HEK293 (cell line): Measurements from ENCODE around the gene FOXP1.
A peak's percentile ranks its signal among the peaks of the same experiment; 100 is the strongest.

Source experiments
- CTCF ChIA-PET: fragments of 350-600 bp; formaldehyde crosslinking; extraction: SDS; loops from one replicate; lab custom pipeline; 2021; ENCODE audit warnings: antibody characterized with exemption; lab: Yijun Ruan, JAX
- POLR2A ChIA-PET: fragments of 300-600 bp; formaldehyde crosslinking; extraction: SDS; loops from one replicate; lab custom pipeline; 2020; ENCODE audit warnings: antibody characterized with exemption, inconsistent platforms; lab: Yijun Ruan, JAX
- H3K27ac ChIP-seq: fragments of 200-500 bp; sonication (Bioruptor generic); 2 replicates; pipeline ENCODE4 v1.5.1; 2014; ENCODE audit warnings: low read depth, low read length, control low read depth, inconsistent platforms; ENCODE audit errors: extremely low read depth
- H3K36me3 ChIP-seq, 2 experiments: fragments of 200-500 bp in 1 of 2; sonication (Bioruptor generic) in 1 of 2; 1 replicate in 1 of 2; 2 replicates in 1 of 2; pipeline ENCODE4 v1.5.1; 2014 to 2017; ENCODE audit warnings: inconsistent platforms in 2 of 2, low read length in 2 of 2; ENCODE audit not compliant: control insufficient read depth in 2 of 2, insufficient read depth in 1 of 2
- H3K4me1 ChIP-seq: fragments of 200-500 bp; sonication (Bioruptor generic); 2 replicates; pipeline ENCODE4 v1.5.1; 2014; ENCODE audit warnings: mild to moderate bottlenecking, low read length, inconsistent platforms; ENCODE audit not compliant: control insufficient read depth, insufficient read depth
- H3K4me3 ChIP-seq: 2 replicates; pipeline ENCODE4 v1.5.1; 2011; ENCODE audit warnings: low read depth, mild to moderate bottlenecking, control low read depth, low read length, moderate library complexity
- H3K9me3 ChIP-seq: fragments of 200-500 bp; sonication (Bioruptor generic); 2 replicates; pipeline ENCODE4 v1.5.1; 2014; ENCODE audit warnings: low read depth, low read length, inconsistent platforms; ENCODE audit not compliant: control insufficient read depth, insufficient read depth
- CTCF ChIP-seq: fragments of 450-650 bp; formaldehyde crosslinking; IDR thresholded peaks from 2 replicates; pipeline ENCODE4 v1.5.1; 2016; ENCODE audit warnings: missing biosample characterization, missing genetic modification characterization
- FEZF1 ChIP-seq: fragments of 450-650 bp; formaldehyde crosslinking; IDR thresholded peaks from 2 replicates; pipeline ENCODE4 v1.5.1; 2016; ENCODE audit warnings: missing biosample characterization, missing genetic modification characterization
- PRDM2 ChIP-seq: fragments of 450-650 bp; formaldehyde crosslinking; IDR thresholded peaks from 2 replicates; pipeline ENCODE4 v1.5.1; 2016; ENCODE audit warnings: missing biosample characterization, missing genetic modification characterization, borderline replicate concordance
- YY1 ChIP-seq: fragments of 450-650 bp; formaldehyde crosslinking; IDR thresholded peaks from 2 replicates; pipeline ENCODE4 v1.5.1; 2018; ENCODE audit warnings: missing biosample characterization, missing genetic modification characterization
- YY2 ChIP-seq: fragments of 450-650 bp; formaldehyde crosslinking; IDR thresholded peaks from 2 replicates; pipeline ENCODE4 v1.5.1; 2016; ENCODE audit warnings: missing biosample characterization, missing genetic modification characterization
- ZBTB11 ChIP-seq: fragments of 450-650 bp; formaldehyde crosslinking; conservative IDR thresholded peaks from 2 replicates; pipeline ENCODE4 v1.5.1; 2016; ENCODE audit warnings: low read depth, missing biosample characterization, missing genetic modification characterization
- ZFP37 ChIP-seq: fragments of 450-650 bp; formaldehyde crosslinking; IDR thresholded peaks from 2 replicates; pipeline ENCODE4 v1.5.1; 2016; ENCODE audit warnings: missing biosample characterization, missing genetic modification characterization
- ZNF10 ChIP-seq: fragments of 450-650 bp; formaldehyde crosslinking; IDR thresholded peaks from 2 replicates; pipeline ENCODE4 v1.5.1; 2017; ENCODE audit warnings: missing biosample characterization, missing genetic modification characterization
- ZNF18 ChIP-seq: fragments of 450-650 bp; formaldehyde crosslinking; IDR thresholded peaks from 2 replicates; pipeline ENCODE4 v1.5.1; 2016; ENCODE audit warnings: missing biosample characterization, missing genetic modification characterization
- ZNF248 ChIP-seq: fragments of 450-650 bp; formaldehyde crosslinking; IDR thresholded peaks from 2 replicates; pipeline ENCODE4 v1.5.1; 2017; ENCODE audit warnings: missing biosample characterization, missing genetic modification characterization
- ZNF341 ChIP-seq: fragments of 450-650 bp; formaldehyde crosslinking; IDR thresholded peaks from 2 replicates; pipeline ENCODE4; 2016; ENCODE audit warnings: low read depth, missing biosample characterization, missing genetic modification characterization
- ZNF366 ChIP-seq: fragments of 450-650 bp; formaldehyde crosslinking; conservative IDR thresholded peaks from 2 replicates; pipeline ENCODE4 v1.5.1; 2016; ENCODE audit warnings: missing biosample characterization, missing genetic modification characterization
- ZNF433 ChIP-seq: fragments of 450-650 bp; formaldehyde crosslinking; IDR thresholded peaks from 2 replicates; pipeline ENCODE4 v1.5.1; 2016; ENCODE audit warnings: missing biosample characterization, missing genetic modification characterization, low read depth
- ZNF544 ChIP-seq: fragments of 450-650 bp; formaldehyde crosslinking; IDR thresholded peaks from 2 replicates; pipeline ENCODE4 v1.5.0; 2017; ENCODE audit warnings: missing biosample characterization, missing genetic modification characterization
- ZNF585B ChIP-seq: fragments of 450-650 bp; formaldehyde crosslinking; IDR thresholded peaks from 2 replicates; pipeline ENCODE4 v1.5.1; 2016; ENCODE audit warnings: missing biosample characterization, missing genetic modification characterization
- ZNF621 ChIP-seq: fragments of 450-650 bp; formaldehyde crosslinking; IDR thresholded peaks from 2 replicates; pipeline ENCODE4 v1.5.1; 2017; ENCODE audit warnings: missing biosample characterization, missing genetic modification characterization
- ZNF701 ChIP-seq: fragments of 450-650 bp; formaldehyde crosslinking; IDR thresholded peaks from 2 replicates; pipeline ENCODE4 v1.5.1; 2016; ENCODE audit warnings: missing biosample characterization, missing genetic modification characterization
- ZNF747 ChIP-seq: fragments of 450-650 bp; formaldehyde crosslinking; IDR thresholded peaks from 2 replicates; pipeline ENCODE4 v1.5.1; 2016; ENCODE audit warnings: missing biosample characterization, missing genetic modification characterization
- ZNF776 ChIP-seq: fragments of 450-650 bp; formaldehyde crosslinking; IDR thresholded peaks from 2 replicates; pipeline ENCODE4 v1.5.0; 2017; ENCODE audit warnings: missing biosample characterization, missing genetic modification characterization, borderline replicate concordance

The FOXP1 gene

GRCh38 chr3:71072287-71072686 is 511.2 kb downstream of the FOXP1 start:
- TF ChIP-seq ZNF621 (no peak), ZNF18 (tag by site-specific recombination) (no peak), ZFP37 (tag by site-specific recombination) (no peak), ZNF544 (no peak), YY1 (tag by site-specific recombination) (no peak), ZNF248 (no peak), ZBTB11 (tag by site-specific recombination) (no peak), CTCF (tag by site-specific recombination) (no peak)
- Histone ChIP-seq H3K4me1 (no peaks in the 10 kb centered on the region), H3K27ac (no peak overlapping the region), H3K9me3 (no peaks in the 10 kb centered on the region), H3K36me3 (no peaks in the 10 kb centered on the region), H3K4me3 (no peak overlapping the region)
- ChIA-PET CTCF (no interaction called here), POLR2A (no interaction called here)

- H3K27ac ChIP-seq: no peak overlapping the region
- CTCF ChIA-PET: interaction anchor here (0.5 to 2.0 kb wide), 3 partner anchors 24 to 519 kb away, joined by 3 to 5 read pairs (median 4); no protein-coding TSS in a partner anchor
Measured at GRCh38 chr3:71070497-71071463, 512.7 kb downstream of the FOXP1 start.

GRCh38 chr3:71069797-71070196 is 513.7 kb downstream of the FOXP1 start:
- ChIA-PET CTCF (interaction anchor here (0.6 to 2.0 kb wide), 6 partner anchors 9 to 518 kb away, joined by 3 to 6 read pairs (median 5); no protein-coding TSS in a partner anchor), POLR2A (no interaction called here)
- Histone ChIP-seq H3K27ac (no peak overlapping the region), H3K9me3 (no peaks in the 10 kb centered on the region), H3K4me1 (no peaks in the 10 kb centered on the region), H3K4me3 (no peak overlapping the region), H3K36me3 (no peaks in the 10 kb centered on the region)
- TF ChIP-seq PRDM2 (tag by site-specific recombination): no peak
- no peak for TF ChIP-seq YY2 (tag by site-specific recombination)
- no peak for TF ChIP-seq ZNF747 (tag by site-specific recombination)
- TF ChIP-seq ZNF341 (tag by site-specific recombination): peak; percentile 22; the same call in 1 of the 2 replicates
- TF ChIP-seq ZNF10: 0 out of 2 replicates have a peak, but pooled peaks have one; percentile 39
- no peak for TF ChIP-seq ZNF433 (tag by site-specific recombination)
- TF ChIP-seq FEZF1 (tag by site-specific recombination): 0 out of 2 replicates have a peak, but pooled peaks have one; percentile 24
- no peak for TF ChIP-seq ZNF366 (tag by site-specific recombination)

More at GRCh38 chr3:71070497-71071463, 512.7 kb downstream of the FOXP1 start:
- TF ChIP-seq ZNF10: no peak
- no peak for TF ChIP-seq ZNF585B
- TF ChIP-seq ZNF701: no peak
- TF ChIP-seq ZNF776 (tag by site-specific recombination): no peak
- Histone ChIP-seq H3K4me1 (no peaks in the 10 kb centered on the region), H3K9me3 (no peaks in the 10 kb centered on the region), H3K36me3 (no peaks in the 10 kb centered on the region), H3K4me3 (no peak overlapping the region)
- POLR2A ChIA-PET: no interaction called here
